ENCODE measurements around the gene SNTA1.
"Not testable (repeated sequence)": the region's sequence is repeated elsewhere in the genome, so short reads cannot be mapped to it uniquely, and the experiment has no call there.

GRCh38 chr20:33423875-33424274 is 19.7 kb downstream of the SNTA1 start:
- TF ChIP-seq CTCF (IDR thresholded peaks at IDR 0.05; ENCODE audit: insufficient read depth, low read length, poor library complexity, severe bottlenecking); EZH2phosphoT487 (conservative IDR thresholded peaks at IDR 0.05; ENCODE audit: low read length): not testable (repeated sequence)
